Left ventricle myocardium inferior (tissue), 1 donor: ENCODE measurements around the gene DCDC2. TPM values are rescaled to one million over a fixed set of nuclear protein-coding genes. Genes with fewer than 3 reads are reported as not detected.
"Not testable (repeated sequence)": the region's sequence is repeated elsewhere in the genome, so short reads cannot be mapped to it uniquely, and the experiment has no call there.

Source experiments
- DNase-seq: peaks from one replicate; pipeline ENCODE4 v3.0.0-alpha.2; 2020
- H3K27ac ChIP-seq: fragments of 200-600 bp; replicated peaks from 2 replicates; pipeline ENCODE4 v1.8.0; 2021
- H3K27me3 ChIP-seq: fragments of 200-600 bp; 2 replicates; pipeline ENCODE4 v1.8.0; 2021; ENCODE audit warnings: low read depth
- H3K36me3 ChIP-seq: fragments of 200-600 bp; 2 replicates; pipeline ENCODE4 v1.8.0; 2021
- H3K4me1 ChIP-seq: fragments of 200-600 bp; 2 replicates; pipeline ENCODE4 v1.8.0; 2021
- H3K4me3 ChIP-seq: fragments of 200-600 bp; 2 replicates; pipeline ENCODE4 v1.8.0; 2021; ENCODE audit warnings: mild to moderate bottlenecking, moderate library complexity
- H3K9me3 ChIP-seq: fragments of 200-600 bp; replicated peaks from 2 replicates; pipeline ENCODE4 v1.8.0; 2021
- CTCF ChIP-seq: fragments of 200-600 bp; IDR thresholded peaks from 2 replicates; pipeline ENCODE4 v1.8.0; 2021; ENCODE audit warnings: antibody characterized with exemption, mild to moderate bottlenecking, borderline replicate concordance
- intact Hi-C: fragments of 100-400 bp; cut with micrococcal nuclease; formaldehyde crosslinking; loops from one replicate; pipeline ENCODE4 v1.11.0; 2022
- total RNA-seq: library from RNA; stranded (reverse); fragmentation: NEBNext Ultra II Directional; extraction: Animal tissue kit (Norgen Biotek cat#: 25700); gene quantifications from one replicate; pipeline ENCODE4 v1.2.1, GENCODE V29; 2021
- donor health status: DM: no; HTN: yes; CAD: no; lungs with severe emphysema.

DCDC2 gene
- total RNA-seq, 1 donor from 2014 or later: not detected

DNA sequence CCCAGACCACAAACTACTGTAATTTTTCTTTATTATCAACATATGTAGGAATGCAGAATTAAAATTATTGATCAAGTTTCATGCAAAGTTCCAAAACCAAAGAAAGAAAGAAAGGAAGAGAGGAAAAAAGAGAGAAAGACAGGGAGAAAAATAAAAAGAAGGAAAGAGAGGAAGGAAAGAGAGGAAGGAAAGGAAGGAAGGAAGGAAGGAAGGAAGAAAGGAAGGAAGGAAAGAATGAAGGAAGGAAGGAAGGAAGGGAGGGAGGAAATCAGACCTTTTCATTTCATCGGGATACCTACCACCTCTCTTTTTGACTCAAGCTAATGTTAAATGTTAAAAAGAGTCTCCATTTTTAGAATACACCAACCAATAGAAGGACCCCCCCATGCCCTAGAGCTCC is 31.9 kb downstream of the DCDC2 start:
- no peaks in the 10 kb centered on the region for H3K4me1 ChIP-seq
- no peaks in the 10 kb centered on the region for H3K36me3 ChIP-seq
- no peak for DNase-seq
- TF ChIP-seq CTCF: no peak
- H3K27me3 ChIP-seq: peaks cover 7% of the 10 kb centered on the region
- H3K27ac ChIP-seq: no peak overlapping the region
- intact Hi-C loops: no loop called here
- no peak overlapping the region for H3K4me3 ChIP-seq
- H3K9me3 ChIP-seq: no peaks in the 10 kb centered on the region

DNA sequence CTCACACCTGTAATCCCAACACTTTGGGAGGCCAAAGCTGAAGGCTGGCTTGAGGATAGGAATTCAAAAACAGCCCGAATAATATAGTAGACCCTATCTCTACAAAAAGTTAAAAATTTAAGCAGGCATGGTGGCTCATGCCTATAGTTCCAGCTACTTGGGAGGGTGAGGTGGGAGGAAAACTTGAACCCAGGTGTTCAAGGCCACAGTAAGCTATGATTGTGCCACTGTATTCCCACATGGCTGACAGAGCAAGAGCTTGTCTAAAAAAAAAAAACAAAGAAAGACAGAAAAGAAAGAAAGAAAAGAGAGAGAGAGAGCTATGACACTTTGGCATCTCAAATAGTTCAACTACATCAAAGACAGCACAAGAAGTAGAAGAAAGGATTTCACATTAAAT is 33.2 kb downstream of the DCDC2 start:
- H3K4me1 ChIP-seq: no peaks in the 10 kb centered on the region

GRCh38 chr6:24323632-24324337 is 34.1 kb downstream of the DCDC2 start:
- no peak for DNase-seq
- H3K27ac ChIP-seq: no peak overlapping the region
- H3K4me1 ChIP-seq: no peaks in the 10 kb centered on the region
- H3K9me3 ChIP-seq: no peaks in the 10 kb centered on the region
- peaks cover 7% of the 10 kb centered on the region for H3K27me3 ChIP-seq
- no peaks in the 10 kb centered on the region for H3K36me3 ChIP-seq
- no peak overlapping the region for H3K4me3 ChIP-seq
- intact Hi-C loops: no loop called here
- TF ChIP-seq CTCF: no peak

More for the DNA sequence above, 33.2 kb downstream of the DCDC2 start:
- no peak for TF ChIP-seq CTCF
- no peak for DNase-seq
- peaks cover 7% of the 10 kb centered on the region for H3K27me3 ChIP-seq
- H3K36me3 ChIP-seq: no peaks in the 10 kb centered on the region
- intact Hi-C loops: no loop called here
- no peak overlapping the region for H3K4me3 ChIP-seq
- H3K9me3 ChIP-seq: no peaks in the 10 kb centered on the region
- no peak overlapping the region for H3K27ac ChIP-seq

DNA sequence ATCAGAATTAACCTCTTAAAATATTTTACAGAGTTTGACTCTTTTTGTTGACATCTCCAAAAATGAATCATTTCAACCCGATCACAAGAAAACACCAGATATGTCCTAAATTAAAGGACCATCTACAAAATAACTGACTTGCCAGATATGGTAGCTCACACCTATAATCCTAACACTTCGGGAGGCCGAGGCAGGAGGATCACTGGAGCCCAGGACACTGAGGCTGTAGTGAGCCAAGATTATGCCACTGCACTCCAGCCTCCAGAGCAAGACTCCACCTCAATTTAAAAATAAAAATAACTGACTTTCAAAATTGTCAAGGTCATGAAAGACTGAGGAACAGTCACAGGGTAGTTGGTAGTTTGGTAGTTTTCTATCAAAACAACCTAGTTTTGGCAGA is 34.9 kb downstream of the DCDC2 start:
- H3K36me3 ChIP-seq: no peaks in the 10 kb centered on the region
- H3K27me3 ChIP-seq: peaks cover 7% of the 10 kb centered on the region
- H3K27ac ChIP-seq: no peak overlapping the region
- intact Hi-C loops: no loop called here
- H3K9me3 ChIP-seq: no peaks in the 10 kb centered on the region
- H3K4me3 ChIP-seq: no peak overlapping the region
- TF ChIP-seq CTCF: no peak
- DNase-seq: no peak
- H3K4me1 ChIP-seq: no peaks in the 10 kb centered on the region

DNA sequence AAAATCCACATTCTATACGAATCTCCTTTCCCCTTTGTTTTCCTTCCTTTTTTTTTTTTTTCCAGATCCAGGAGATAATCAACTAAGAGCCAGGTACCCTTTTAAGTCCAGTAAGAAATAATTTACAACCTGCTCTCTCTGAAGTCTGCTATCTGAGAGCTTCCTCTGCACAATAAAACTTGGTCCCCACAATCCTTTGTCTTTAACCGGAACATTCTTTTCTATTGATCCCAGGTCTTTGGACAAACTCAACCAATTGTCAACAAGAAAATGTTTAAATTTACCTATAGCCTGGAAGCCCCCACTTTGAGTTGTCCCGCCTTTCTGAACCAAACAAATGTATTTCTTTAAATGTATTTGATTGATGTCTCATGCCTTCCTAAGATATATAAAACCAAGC is 35.4 kb downstream of the DCDC2 start:
- H3K4me3 ChIP-seq, H3K9me3 ChIP-seq, DNase-seq, H3K27me3 ChIP-seq, intact Hi-C loops, H3K4me1 ChIP-seq, H3K27ac ChIP-seq, H3K36me3 ChIP-seq: not testable (repeated sequence)

GRCh38 chr6:24321538-24322162 is 36.2 kb downstream of the DCDC2 start:
- Histone ChIP-seq H3K27ac (no peak overlapping the region), H3K4me3 (no peak overlapping the region), H3K36me3 (no peaks in the 10 kb centered on the region), H3K4me1 (no peaks in the 10 kb centered on the region), H3K27me3 (peaks cover 7% of the 10 kb centered on the region), H3K9me3 (no peaks in the 10 kb centered on the region)
- intact Hi-C loops: no loop called here
- DNase-seq: no peak
- TF ChIP-seq CTCF: no peak
